ENCODE measurements around the gene DRGX.

The DRGX gene

DNA sequence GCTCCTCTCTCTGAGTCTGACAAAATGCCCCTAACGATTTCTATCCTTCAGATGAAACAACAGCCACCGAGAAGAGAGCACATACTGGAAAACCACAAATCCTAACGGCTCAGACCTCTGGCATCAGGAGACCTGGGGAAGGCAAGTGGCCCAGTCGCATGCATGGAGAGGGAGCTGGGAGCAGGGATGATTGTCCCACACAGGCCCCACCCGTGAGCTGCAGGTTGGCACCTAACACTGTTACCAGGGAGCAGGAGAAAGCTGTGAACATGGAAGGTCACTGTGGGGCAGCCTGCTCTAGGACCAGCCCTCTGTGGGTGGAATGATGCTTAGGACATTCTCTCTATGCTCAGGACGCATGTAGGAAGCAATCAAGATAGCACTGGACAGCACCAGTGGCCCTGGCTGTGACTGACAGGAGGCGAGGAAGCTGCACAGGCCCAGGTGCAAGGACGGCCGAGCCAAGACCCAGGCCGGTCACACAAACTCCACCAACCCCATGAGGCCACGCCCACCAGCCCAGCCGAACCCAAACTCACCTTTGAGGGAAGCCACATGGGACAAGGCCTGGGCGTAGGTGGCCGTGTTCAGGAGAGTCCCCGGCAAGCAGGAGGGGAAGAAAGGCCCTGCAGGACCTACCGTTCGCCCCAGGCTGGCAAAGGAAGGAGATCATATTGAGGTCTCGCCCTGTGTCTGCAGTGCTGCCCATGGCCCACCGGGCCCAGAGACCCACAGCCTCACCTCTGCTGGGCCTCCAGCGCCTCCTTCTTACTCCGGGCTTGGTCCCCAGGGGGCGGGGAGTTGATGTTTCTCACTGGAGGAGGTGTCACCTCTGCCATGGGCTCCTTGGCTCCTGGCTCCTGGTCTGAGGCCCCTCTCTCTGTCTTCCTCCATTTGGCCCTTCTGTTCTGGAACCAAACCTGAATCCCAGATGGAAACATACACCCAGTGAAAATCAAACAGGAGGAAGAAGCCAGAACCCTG, 9.7 kb downstream of the DRGX start:
- H3K27ac ChIP-seq: no peak overlapping the region
- H3K27me3 ChIP-seq: peaks cover 4% of the 10 kb centered on the region
- H3K4me3 ChIP-seq (ENCODE audit: low read depth in 1 of 2, low read length in 1 of 2): no peak overlapping the region

GRCh38 chr10:49384268-49384953, 11.5 kb downstream of the DRGX start:
- Histone ChIP-seq H3K27ac (no peak overlapping the region), H3K36me3 (no peaks in the 10 kb centered on the region), H3K27me3 (peaks cover 3% of the 10 kb centered on the region), H3K9me3 (no peaks in the 10 kb centered on the region), H3K4me3 (ENCODE audit: low read depth in 1 of 2, low read length in 1 of 2) (no peak overlapping the region), H3K4me1 (ENCODE audit: control insufficient read depth in 1 of 2, insufficient read depth in 1 of 2, low read depth in 1 of 2, low read length in 1 of 2) (peaks cover 12 to 13% of the 10 kb centered on the region in 2 experiments)
- TF ChIP-seq, protein P1, sequence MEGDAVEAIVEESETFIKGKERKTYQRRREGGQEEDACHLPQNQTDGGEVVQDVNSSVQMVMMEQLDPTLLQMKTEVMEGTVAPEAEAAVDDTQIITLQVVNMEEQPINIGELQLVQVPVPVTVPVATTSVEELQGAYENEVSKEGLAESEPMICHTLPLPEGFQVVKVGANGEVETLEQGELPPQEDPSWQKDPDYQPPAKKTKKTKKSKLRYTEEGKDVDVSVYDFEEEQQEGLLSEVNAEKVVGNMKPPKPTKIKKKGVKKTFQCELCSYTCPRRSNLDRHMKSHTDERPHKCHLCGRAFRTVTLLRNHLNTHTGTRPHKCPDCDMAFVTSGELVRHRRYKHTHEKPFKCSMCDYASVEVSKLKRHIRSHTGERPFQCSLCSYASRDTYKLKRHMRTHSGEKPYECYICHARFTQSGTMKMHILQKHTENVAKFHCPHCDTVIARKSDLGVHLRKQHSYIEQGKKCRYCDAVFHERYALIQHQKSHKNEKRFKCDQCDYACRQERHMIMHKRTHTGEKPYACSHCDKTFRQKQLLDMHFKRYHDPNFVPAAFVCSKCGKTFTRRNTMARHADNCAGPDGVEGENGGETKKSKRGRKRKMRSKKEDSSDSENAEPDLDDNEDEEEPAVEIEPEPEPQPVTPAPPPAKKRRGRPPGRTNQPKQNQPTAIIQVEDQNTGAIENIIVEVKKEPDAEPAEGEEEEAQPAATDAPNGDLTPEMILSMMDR (IDR thresholded peaks at IDR 0.05): no peak

More for the DNA sequence above, 9.7 kb downstream of the DRGX start:
- H3K36me3 ChIP-seq: no peaks in the 10 kb centered on the region
- H3K4me1 ChIP-seq (ENCODE audit: control insufficient read depth in 1 of 2, insufficient read depth in 1 of 2, low read depth in 1 of 2, low read length in 1 of 2): peaks cover 15 to 28% of the 10 kb centered on the region in 2 experiments
- H3K9me3 ChIP-seq: no peaks in the 10 kb centered on the region
- TF ChIP-seq, protein P1 (IDR thresholded peaks at IDR 0.05): no peak

- Histone ChIP-seq H3K36me3 (no peaks in the 10 kb centered on the region), H3K27ac (no peak overlapping the region), H3K4me1 (ENCODE audit: control insufficient read depth in 1 of 2, insufficient read depth in 1 of 2, low read depth in 1 of 2, low read length in 1 of 2) (peaks cover 12 to 13% of the 10 kb centered on the region in 2 experiments), H3K27me3 (no peaks in the 10 kb centered on the region), H3K4me3 (ENCODE audit: low read depth in 1 of 2, low read length in 1 of 2) (no peak overlapping the region), H3K9me3 (no peaks in the 10 kb centered on the region)
- TF ChIP-seq, protein P1 (IDR thresholded peaks at IDR 0.05): no peak
These were observed 12.0 kb downstream of the DRGX start for GRCh38 chr10:49383853-49384252.

GRCh38 chr10:49382826-49383225, 13.1 kb downstream of the DRGX start:
- H3K36me3 ChIP-seq: no peaks in the 10 kb centered on the region
- no peaks in the 10 kb centered on the region for H3K9me3 ChIP-seq
- H3K27me3 ChIP-seq: no peaks in the 10 kb centered on the region
- TF ChIP-seq, protein P1 (IDR thresholded peaks at IDR 0.05): no peak
- no peak overlapping the region for H3K4me3 ChIP-seq (ENCODE audit: low read depth in 1 of 2, low read length in 1 of 2)
- H3K27ac ChIP-seq: no peak overlapping the region
- H3K4me1 ChIP-seq (ENCODE audit: control insufficient read depth in 1 of 2, insufficient read depth in 1 of 2, low read depth in 1 of 2, low read length in 1 of 2): peaks cover 12 to 13% of the 10 kb centered on the region in 2 experiments

DNA sequence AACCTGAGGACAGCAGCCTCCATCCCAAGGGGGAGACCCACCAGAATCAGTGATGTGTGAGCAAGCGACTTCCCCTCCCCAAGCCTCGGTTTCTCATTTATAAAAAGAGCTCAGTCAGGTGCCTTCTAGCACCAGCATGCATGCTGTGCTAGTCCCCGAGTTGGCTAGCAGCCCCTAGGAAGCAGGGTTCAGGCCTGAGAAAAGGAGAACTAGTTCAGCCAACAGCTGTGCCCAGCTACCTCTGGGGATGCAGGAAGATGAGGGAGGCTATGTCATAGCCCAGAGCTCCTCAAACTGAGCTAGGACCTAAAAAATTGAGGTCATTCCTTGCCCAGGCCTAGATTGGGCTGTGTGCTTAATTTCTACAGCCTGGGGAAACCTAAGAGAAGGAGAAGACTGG, 13.7 kb downstream of the DRGX start:
- Histone ChIP-seq H3K27me3 (no peaks in the 10 kb centered on the region), H3K4me3 (ENCODE audit: low read depth in 1 of 2, low read length in 1 of 2) (no peak overlapping the region), H3K4me1 (ENCODE audit: control insufficient read depth in 1 of 2, insufficient read depth in 1 of 2, low read depth in 1 of 2, low read length in 1 of 2) (peaks cover 11 to 12% of the 10 kb centered on the region in 2 experiments), H3K27ac (no peak overlapping the region), H3K9me3 (no peaks in the 10 kb centered on the region), H3K36me3 (no peaks in the 10 kb centered on the region)
- TF ChIP-seq, protein P1 (IDR thresholded peaks at IDR 0.05): no peak
